ENCODE results near the gene MINPP1.

- TF ChIP-seq CTCF (IDR thresholded peaks at IDR 0.05) (no peak), POLR2A (IDR thresholded peaks at IDR 0.05) (no peak)
Observed at GRCh38 chr10:87538092-87539015, 33.7 kb downstream of the MINPP1 start.

Data from heart left ventricle (tissue), 13 donors.